Loucy (cell line): ENCODE results near the gene BICRA.

Source experiments
- CTCF ChIP-seq: fragments of 200-600 bp; sonication (generic); conservative IDR thresholded peaks from 2 replicates; pipeline ENCODE4 v1.5.1; 2014; ENCODE audit warnings: mild to moderate bottlenecking, antibody characterized with exemption, low read length
- EZH2phosphoT487 ChIP-seq: fragments of 200-600 bp; IDR thresholded peaks from 2 replicates; pipeline ENCODE4 v1.6.1; 2018; ENCODE audit warnings: antibody characterized with exemption, mild to moderate bottlenecking, moderate library complexity, borderline replicate concordance

GRCh38 chr19:47643281-47643680 lies 34.3 kb downstream of the BICRA start:
- TF ChIP-seq CTCF (no peak), EZH2phosphoT487 (no peak)
